HG02623 (cell line): Measurements from ENCODE around the gene SEC14L3.
"Not testable (repeated sequence)": the region's sequence is repeated elsewhere in the genome, so short reads cannot be mapped to it uniquely, and the experiment has no call there.

Experiments used
- ATAC-seq: cut with Tn5 transposase; IDR thresholded peaks from one replicate; pipeline ENCODE4 v1.9.1; 2021; ENCODE audit warnings: moderate library complexity; ENCODE audit not compliant: unreplicated experiment

The SEC14L3 gene

GRCh38 chr22:30486118-30486517 lies 14.3 kb upstream of the SEC14L3 start:
- no peak for ATAC-seq

DNA sequence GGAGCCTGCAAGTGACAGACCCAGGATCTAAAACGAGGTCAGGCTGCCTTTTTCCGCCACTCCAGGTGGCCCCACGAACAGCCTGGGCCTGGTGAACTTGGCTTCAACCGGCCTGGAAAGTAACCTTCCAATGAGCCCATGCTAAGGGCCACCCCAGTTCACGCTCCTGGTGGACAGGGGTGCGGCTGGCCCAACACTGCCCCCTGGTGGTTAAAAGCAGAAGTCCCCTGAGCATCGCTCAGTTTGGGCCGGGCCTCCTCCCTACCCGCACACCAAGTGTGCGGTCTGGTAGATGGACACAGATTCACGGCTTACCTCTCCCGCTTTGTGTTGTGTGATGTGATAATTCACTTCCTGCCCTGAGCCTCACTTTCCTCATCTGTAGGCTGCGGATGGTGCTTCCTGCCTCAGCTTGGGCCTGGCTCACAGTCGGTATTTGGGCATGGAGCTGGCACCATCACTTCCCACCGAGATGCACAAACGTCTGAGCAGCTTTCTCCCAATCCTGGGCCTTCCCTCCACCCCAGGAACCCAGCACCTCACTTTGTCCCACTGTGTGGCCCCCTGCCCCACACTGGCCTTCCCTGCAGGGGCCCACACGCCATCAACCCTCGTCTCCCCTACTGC lies 13.7 kb upstream of the SEC14L3 start:
- peak; percentile 72 for ATAC-seq

- no peak for ATAC-seq
Observed at GRCh38 chr22:30483169-30483568, 11.4 kb upstream of the SEC14L3 start.

DNA sequence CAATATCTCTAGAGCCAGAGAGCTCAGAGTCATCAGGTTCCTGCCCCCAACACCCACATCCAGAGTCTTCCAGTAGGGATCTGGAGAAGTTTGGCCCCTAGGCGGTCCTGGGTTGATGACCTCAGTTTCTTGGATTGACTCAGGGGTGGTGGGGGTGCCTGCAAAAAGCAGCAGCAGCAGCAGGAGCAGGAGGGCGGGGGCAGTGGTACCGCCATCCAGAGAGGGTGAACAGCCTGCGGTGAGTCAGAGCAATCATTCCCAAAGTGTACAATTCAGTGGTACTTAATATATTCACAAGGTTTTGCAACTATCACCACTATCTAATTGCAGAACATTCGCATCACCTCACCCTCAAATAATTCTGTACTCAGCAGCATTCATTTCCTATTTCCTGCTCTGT lies 9.9 kb upstream of the SEC14L3 start:
- no peak for ATAC-seq

- no peak for ATAC-seq
Observed at GRCh38 chr22:30479981-30480380, 8.2 kb upstream of the SEC14L3 start.

GRCh38 chr22:30474683-30475424 lies 3.0 kb upstream of the SEC14L3 start:
- no peak for ATAC-seq

GRCh38 chr22:30474121-30474520 lies 2.3 kb upstream of the SEC14L3 start:
- no peak for ATAC-seq

- no peak for ATAC-seq
Observed at GRCh38 chr22:30472994-30473720, 1.3 kb upstream of the SEC14L3 start.

GRCh38 chr22:30470655-30471054 lies 1.2 kb downstream of the SEC14L3 start:
- no peak for ATAC-seq

- ATAC-seq: no peak
Observed at GRCh38 chr22:30469165-30469564, 2.7 kb downstream of the SEC14L3 start.

DNA sequence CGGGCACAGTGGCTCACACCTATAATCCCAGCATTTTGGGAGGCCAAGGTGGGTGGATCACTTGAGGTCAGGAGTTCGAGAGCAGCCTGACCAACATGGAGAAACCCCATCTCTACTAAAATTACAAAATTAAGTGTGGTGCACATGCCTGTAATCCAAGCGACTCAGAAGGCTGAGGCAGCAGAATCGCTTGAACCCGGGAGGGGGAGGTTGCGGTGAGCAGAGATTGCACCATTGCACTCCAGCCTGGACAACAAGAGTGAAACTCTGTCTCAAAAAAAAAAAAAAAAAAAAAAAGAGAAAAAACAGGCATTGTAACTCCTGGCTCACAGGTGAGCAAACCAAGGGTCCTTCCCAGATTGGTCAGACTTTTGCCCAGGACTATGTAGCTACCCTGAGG lies 11.3 kb downstream of the SEC14L3 start:
- ATAC-seq: not testable (repeated sequence)

DNA sequence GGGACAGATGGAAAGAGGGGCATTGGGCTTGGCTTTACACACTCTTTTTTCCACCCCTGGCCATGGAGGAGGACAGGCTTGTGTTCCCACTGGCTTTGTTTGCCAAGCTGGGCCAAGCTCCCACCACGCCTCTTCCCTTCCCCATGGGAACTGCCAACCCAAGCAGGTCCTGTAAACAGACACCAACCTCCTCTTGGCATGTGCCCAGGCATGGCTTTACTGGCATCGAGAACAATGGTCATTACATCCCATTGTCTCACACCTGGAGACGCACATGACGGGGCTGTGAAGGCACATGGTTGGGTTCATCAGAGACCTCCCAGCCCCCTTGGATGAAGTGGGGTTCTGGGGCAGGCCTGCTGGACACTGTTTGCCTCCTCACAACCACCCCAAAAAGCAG lies 11.7 kb downstream of the SEC14L3 start:
- ATAC-seq: no peak

DNA sequence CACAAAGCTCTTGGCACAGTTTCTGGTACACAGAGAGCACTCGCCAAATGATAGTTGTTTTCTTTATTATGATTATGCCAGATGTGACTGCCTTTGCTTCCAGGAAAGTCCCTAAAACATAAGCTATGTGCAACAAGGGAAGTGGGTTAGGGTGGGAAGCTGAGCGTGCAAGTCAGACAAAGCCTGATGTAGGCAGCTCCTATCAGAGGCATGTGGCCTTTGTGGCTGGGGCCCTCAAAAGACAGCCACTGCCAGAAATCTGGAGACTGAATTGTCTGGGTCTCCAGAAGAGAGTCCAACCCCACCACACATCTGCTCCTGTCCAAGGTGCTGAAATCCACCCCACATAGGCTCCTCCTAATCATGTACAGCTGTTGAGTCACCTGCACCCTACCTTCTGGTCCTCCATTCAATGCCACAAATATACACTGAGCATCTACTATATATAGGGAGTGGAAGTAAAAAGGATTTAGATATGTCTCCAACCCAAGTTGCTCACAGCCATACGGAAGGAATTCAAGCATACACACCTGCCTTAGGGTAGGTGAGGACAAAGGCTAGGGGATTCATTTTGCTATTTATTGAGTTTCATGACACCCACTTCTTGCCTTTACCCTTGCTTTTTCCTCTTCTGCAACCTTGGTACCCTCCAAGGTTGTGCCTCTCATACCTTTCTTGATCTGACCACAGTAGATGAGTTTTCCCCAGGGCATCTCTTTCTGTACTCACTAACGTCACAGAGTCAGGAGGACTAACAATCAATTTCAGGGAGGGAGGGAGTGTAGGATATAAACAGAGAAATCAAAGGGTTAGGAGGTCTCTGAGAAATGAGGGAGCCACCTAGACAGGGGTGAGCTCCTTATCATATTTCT lies 12.4 kb downstream of the SEC14L3 start:
- no peak for ATAC-seq

GRCh38 chr22:30457981-30458380 lies 13.8 kb downstream of the SEC14L3 start:
- no peak for ATAC-seq

- no peak for ATAC-seq
Observed at GRCh38 chr22:30455075-30455840, 16.6 kb downstream of the SEC14L3 start.

DNA sequence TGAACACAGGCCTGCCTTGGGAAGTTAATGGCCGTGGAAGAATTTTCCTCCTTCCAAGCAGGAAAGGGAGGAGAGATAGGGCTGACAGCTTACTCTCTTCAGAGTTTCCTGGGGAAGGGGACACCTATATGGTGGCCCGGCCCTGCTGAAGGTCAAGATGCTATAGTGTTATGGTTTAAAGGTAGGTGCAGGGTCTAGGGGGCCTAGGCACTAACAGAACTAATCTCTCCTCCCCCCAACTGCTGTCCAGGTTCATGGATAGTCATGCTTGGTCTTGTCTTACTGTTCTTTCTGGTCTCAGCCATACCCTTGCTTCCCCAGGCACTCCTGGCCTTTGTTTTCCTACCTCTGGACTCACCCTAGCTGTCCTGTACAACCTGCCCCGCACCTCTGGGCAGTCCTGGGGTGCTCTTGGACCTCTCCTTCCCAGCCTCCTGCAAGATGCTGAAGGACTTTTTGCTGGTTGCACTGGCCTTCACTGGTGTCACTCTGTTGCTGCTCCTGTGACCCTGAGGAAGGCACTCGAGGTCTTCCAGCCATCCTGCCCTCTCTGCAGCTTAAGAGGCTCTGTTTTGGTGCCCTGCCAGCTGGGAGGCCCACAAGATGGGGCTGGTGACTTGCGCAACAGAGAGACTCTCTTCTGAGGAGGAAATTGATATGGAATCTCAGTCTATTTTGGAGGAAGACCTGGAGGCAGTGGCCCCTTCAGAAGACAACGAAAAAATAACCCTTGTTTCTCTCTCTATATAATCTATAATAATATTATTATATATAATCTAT lies 17.9 kb downstream of the SEC14L3 start:
- ATAC-seq: no peak

GRCh38 chr22:30452861-30453260 lies 19.0 kb downstream of the SEC14L3 start:
- ATAC-seq: no peak

- ATAC-seq: not testable (repeated sequence)
Observed at GRCh38 chr22:30451488-30451887, 20.3 kb downstream of the SEC14L3 start.

DNA sequence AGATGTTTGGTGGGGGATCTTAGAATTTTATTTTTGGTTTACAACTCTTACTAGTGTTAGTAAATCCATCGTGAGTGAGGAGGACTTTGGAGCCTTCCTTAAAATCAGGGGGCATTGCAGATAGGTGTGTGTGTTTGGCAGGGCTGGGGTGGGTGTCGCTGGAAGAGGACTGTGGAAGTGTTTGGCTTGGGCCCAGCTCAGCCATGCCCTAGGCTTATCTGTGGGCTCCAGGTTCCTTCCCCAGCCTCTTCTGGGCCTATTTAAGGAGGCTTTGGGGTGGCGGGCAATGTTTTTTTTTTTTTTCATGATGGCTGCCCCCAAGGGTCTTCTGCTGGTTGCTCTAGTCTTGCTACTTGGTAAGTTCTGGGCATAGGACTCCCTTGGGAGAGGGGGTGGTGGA lies 24.2 kb downstream of the SEC14L3 start:
- ATAC-seq: no peak
